Measurements from ENCODE around the gene PAX8.

PAX8 gene

GRCh38 chr2:113219092-113219441, 59.7 kb downstream of the PAX8 start:
- no peak for TF ChIP-seq GATA3 (IDR thresholded peaks at IDR 0.05; ENCODE audit: low read depth, low read length)
- TF ChIP-seq GATA2 (IDR thresholded peaks at IDR 0.05; ENCODE audit: low read depth, low read length), result no peak

DNA sequence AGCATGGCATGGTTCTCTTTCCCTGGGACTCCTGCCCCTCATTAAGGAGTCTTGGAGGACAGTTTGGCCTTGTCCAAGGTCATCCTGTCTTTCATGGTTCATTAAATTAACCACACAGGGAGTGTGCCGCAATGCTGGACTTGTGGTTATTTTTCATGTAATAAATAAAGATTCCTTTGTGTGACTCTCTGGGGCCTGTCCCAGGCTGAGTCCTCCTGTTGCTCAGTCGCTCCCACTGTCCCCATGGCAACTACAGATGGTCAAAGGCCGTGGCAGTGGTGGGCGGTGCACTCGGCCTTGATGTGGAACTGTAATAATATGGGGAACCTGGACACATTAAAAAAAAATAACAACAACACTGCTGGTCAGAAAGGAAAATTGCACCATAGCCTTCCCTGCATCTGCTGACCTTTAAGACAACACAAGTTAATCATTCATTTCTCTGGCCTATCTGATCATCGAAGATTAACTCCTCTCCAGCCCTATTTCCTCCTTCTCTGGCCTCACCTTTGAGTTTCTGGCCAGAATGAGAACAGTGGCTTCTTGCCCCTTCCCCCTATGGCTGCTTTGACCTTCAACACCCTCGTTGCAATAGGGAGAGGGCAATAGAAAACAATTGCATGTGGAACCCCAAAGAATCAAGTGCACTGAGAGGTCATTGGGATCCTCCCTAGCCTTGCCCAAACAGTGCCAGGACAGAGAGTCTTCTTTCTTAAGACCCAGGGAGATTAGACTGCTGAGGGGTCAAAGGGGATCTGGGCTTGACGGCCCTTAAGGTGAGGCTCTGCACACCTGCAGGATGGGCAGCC, 60.2 kb downstream of the PAX8 start:
- TF ChIP-seq GATA2 (IDR thresholded peaks at IDR 0.05; ENCODE audit: low read depth, low read length) (no peak), GATA3 (IDR thresholded peaks at IDR 0.05; ENCODE audit: low read depth, low read length) (no peak)

DNA sequence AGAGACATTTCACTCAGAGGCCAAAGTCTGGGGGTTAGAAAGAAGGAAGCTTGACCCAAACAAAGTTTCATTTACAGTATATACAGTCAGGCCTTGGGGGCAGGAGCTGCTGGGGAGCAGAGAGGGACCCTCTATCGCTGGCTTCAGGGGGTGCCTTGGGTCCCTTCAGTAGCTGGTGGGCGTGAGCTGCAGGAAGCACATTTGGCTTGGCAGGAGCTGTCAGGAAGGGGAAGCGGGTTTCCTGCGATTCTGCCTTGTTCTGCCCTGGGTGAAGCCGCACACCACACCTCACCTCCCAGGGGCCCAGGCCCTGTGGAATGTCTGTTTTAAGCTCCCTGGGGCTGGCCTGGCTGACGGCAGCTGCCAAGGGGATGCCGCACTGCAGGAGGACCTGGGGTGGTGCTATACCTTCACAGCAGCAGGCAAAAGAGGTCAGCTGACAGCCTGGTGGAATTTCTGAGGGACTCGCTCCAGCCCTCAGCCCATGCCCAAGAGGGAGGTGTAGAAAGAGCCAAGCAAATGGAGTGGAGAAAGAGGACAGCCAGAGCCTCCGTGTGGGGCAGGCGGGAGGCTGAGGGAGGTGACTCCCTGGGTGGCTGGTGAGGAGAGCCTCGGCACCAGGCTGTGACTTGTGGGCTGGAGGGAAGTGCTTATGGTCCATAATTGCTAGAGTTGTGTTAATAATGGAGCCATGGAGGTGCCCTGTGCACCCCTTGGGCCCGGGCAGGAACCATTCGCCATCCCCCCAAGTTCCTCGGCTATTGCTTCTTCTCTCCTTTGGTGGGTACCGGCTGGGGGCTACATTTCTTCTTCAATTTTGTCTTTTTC, 61.1 kb downstream of the PAX8 start:
- TF ChIP-seq GATA2 (IDR thresholded peaks at IDR 0.05; ENCODE audit: low read depth, low read length), result no peak
- no peak for TF ChIP-seq GATA3 (IDR thresholded peaks at IDR 0.05; ENCODE audit: low read depth, low read length)

DNA sequence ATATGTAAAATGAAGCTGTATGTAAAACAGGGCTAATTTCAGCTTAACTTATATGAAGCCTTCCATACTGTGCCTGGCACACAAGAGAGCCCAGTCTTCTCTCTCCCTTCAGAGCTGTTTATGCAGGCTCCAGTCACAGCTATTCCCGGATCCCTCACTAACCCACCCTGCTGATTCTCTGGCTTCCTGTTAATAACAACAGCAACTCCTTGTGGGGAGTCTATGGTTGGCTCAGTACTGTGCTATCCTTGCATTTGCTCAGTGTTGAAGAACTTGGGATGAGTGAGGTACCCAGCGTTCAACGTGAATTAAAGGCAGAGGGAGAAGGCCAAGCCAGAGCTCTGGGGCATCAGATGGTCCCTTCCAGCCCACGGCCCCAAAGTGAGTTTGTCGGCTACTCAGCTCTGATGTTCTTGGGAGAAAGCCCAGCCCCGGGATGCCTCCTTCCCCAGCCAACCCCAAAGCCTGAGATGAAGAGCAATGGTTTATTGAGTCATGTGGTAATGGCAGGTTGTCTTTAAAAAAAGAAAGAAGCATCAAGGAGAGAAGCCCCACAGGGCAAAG, 61.7 kb downstream of the PAX8 start:
- TF ChIP-seq GATA3 (IDR thresholded peaks at IDR 0.05; ENCODE audit: low read depth, low read length) (no peak), GATA2 (IDR thresholded peaks at IDR 0.05; ENCODE audit: low read depth, low read length) (no peak)

GRCh38 chr2:113216321-113216720, 62.4 kb downstream of the PAX8 start:
- TF ChIP-seq GATA2 (IDR thresholded peaks at IDR 0.05; ENCODE audit: low read depth, low read length) (no peak), GATA3 (IDR thresholded peaks at IDR 0.05; ENCODE audit: low read depth, low read length) (no peak)

DNA sequence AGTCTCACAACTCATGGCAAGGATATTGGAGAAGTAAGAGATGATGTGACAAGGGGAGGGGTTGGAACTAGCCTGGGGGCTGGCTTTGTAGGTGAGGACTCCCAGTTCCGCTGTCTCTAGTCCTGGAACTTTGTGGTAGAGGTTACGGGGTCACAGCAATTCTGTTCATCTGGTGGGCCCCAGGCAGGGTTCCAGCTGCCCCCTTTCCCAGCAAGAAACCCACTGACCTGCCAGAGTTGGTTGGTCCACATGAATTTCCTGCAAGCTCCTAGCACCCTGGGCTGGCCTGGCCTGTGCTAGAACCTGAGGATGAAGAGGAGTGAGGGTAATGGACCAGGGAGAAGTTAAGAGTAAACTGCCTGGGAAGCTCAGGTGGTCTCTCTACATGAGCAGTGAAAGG, 63.7 kb downstream of the PAX8 start:
- no peak for TF ChIP-seq GATA3 (IDR thresholded peaks at IDR 0.05; ENCODE audit: low read depth, low read length)
- no peak for TF ChIP-seq GATA2 (IDR thresholded peaks at IDR 0.05; ENCODE audit: low read depth, low read length)

GRCh38 chr2:113214141-113214540, 64.6 kb downstream of the PAX8 start:
- TF ChIP-seq GATA2 (IDR thresholded peaks at IDR 0.05; ENCODE audit: low read depth, low read length), result no peak
- TF ChIP-seq GATA3 (IDR thresholded peaks at IDR 0.05; ENCODE audit: low read depth, low read length), result no peak

- TF ChIP-seq GATA2 (IDR thresholded peaks at IDR 0.05; ENCODE audit: low read depth, low read length), result no peak
- TF ChIP-seq GATA3 (IDR thresholded peaks at IDR 0.05; ENCODE audit: low read depth, low read length), result no peak
Measured at GRCh38 chr2:113213061-113213930, 65.4 kb downstream of the PAX8 start.

DNA sequence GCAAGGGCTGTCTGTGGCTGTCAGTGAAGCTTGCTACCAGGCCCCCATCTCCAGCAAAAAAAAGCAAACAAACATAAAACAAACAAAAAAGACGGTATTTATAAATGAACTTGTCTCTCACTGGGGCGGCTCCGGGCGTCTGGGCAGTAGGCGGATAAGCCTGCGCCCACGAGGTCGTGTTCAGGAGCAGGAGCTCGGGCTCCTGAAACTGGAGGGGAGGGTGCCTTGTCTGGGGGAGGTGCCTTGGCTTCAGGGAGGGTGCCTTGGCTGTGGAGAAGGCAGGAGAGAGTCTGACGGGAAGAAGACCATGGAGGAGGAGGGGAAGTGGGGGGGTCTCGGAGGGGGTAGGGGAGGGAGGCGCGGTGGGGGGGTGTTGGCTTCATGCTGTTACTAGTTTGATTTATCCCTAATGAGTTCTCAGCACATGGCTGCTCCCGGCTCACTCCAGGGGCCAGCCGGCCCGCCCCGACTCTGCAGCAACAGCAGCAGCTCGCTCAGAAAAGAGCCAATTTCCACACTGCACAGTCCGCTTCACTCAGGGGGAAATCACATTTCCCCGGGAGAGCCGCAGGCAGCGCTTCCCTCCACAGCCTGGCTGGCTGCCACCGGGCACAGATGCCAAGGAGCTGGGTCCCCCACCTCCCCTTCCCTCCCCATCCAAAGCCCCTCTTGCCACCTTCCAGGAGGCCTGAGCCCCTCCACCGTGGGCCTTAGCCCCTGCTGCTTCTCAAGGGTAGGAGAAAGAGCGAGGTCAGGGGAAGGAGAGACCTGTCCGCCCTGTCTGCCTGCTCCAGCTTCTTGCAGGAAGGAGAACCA, 66.3 kb downstream of the PAX8 start:
- TF ChIP-seq GATA3 (IDR thresholded peaks at IDR 0.05; ENCODE audit: low read depth, low read length) (no peak), GATA2 (IDR thresholded peaks at IDR 0.05; ENCODE audit: low read depth, low read length) (no peak)

- TF ChIP-seq GATA2 (IDR thresholded peaks at IDR 0.05; ENCODE audit: low read depth, low read length), result no peak
- TF ChIP-seq GATA3 (IDR thresholded peaks at IDR 0.05; ENCODE audit: low read depth, low read length), result no peak
Measured at GRCh38 chr2:113211226-113212105, 67.3 kb downstream of the PAX8 start.

DNA sequence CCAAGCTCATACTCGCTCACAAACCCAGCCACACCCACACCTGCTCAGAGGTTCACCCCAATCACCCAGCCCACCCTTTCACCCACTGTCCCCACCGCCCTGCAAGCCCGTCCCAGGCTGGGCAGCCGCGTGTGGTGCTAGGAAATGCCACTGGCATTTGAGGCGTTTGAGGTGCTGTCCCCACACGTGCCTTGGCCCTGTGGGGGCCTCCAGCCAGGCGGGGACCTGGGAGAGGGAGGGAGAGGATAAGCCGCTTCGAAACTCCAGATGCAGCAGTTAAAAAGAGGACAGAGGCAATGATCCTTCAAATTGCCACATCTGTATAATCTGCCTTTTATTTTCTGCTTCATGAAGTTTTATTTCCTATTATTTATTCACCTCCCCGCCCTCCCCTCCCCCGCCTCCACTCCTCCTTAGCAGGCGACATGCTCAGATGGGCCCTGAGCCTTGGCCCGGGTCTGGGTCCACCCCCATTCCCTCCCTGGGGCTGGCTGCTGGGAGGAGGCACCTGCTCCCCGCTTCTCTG, 69.0 kb downstream of the PAX8 start:
- TF ChIP-seq GATA2 (IDR thresholded peaks at IDR 0.05; ENCODE audit: low read depth, low read length), result no peak
- TF ChIP-seq GATA3 (IDR thresholded peaks at IDR 0.05; ENCODE audit: low read depth, low read length), result no peak
